BJ (cell line): ENCODE data around the gene LPAR6. TPM values are rescaled to one million over a fixed set of nuclear protein-coding genes. Genes with fewer than 3 reads are reported as not detected.
"Not testable (repeated sequence)": the region's sequence is repeated elsewhere in the genome, so short reads cannot be mapped to it uniquely, and the experiment has no call there.

ENCODE experiments used
- CTCF ChIA-PET: fragments of 350-600 bp; formaldehyde crosslinking; extraction: SDS; loops from one replicate; lab custom pipeline; 2021; ENCODE audit warnings: antibody characterized with exemption, inconsistent platforms; lab: Yijun Ruan, JAX
- POLR2A ChIA-PET: fragments of 300-600 bp; sonication (Branson Sonifier 250); formaldehyde crosslinking; extraction: SDS; loops from one replicate; lab custom pipeline; 2021; ENCODE audit warnings: antibody characterized with exemption; lab: Charles Lee
- DNase-seq: peaks from one replicate; pipeline ENCODE4 v3.0.0-alpha.2; 2011; ENCODE audit warnings: low read depth
- H3K27me3 ChIP-seq: 2 replicates; pipeline ENCODE4 v1.6.0; 2011; ENCODE audit warnings: low read length; ENCODE audit not compliant: control insufficient read depth, insufficient read depth
- H3K36me3 ChIP-seq: 2 replicates; pipeline ENCODE4 v1.5.1; 2011; ENCODE audit warnings: low read length; ENCODE audit not compliant: control insufficient read depth, insufficient read depth
- H3K4me3 ChIP-seq: 2 replicates; pipeline ENCODE4 v1.5.1; 2011; ENCODE audit warnings: low read depth, mild to moderate bottlenecking, control low read depth, low read length
- CTCF ChIP-seq: IDR thresholded peaks from 2 replicates; pipeline ENCODE4 v1.5.1; 2011; ENCODE audit warnings: low read depth, mild to moderate bottlenecking, control low read depth, inconsistent platforms, low read length, moderate library complexity; ENCODE audit not compliant: insufficient read depth
- polyA minus RNA-seq: library from RNA; depleted of rRNA, polyadenylated mRNA; stranded (reverse); fragments of >200 nt; gene quantifications from 2 replicates; pipeline ENCODE4 v1.2.3, GENCODE V29; 2011; rRNA and poly(A)+ RNA removed
- polyA plus RNA-seq: library from polyadenylated mRNA; depleted of rRNA; stranded (reverse); fragments of >200 nt; gene quantifications from 2 replicates; pipeline ENCODE4 v1.2.3, GENCODE V29; 2011; rRNA removed

Gene LPAR6
- polyA plus RNA-seq: 4.4 and 12.7 TPM in 2 replicates
- 2.3 and 2.4 TPM in 2 replicates for polyA minus RNA-seq

GRCh38 chr13:48412881-48413351 is at the start of gene LPAR6:
Gene LPAR6 (minus strand): TSS chr13:48413113. CDS start chr13:48412423, 690 bp downstream.
- no peak for TF ChIP-seq CTCF
- ChIA-PET CTCF (no interaction called here), POLR2A (no interaction called here)
- peak; percentile 48 for DNase-seq
- Histone ChIP-seq H3K27me3 (no peaks in the 10 kb centered on the region), H3K4me3 (peak within 1 kb of the TSS; percentile 52), H3K36me3 (peaks cover 1% of the 10 kb centered on the region; the same call in 1 of the 2 replicates)

GRCh38 chr13:48457578-48458242 is 44.8 kb upstream of the LPAR6 start:
- no peak for TF ChIP-seq CTCF
- no peak overlapping the region for H3K4me3 ChIP-seq
- CTCF ChIA-PET: no interaction called here

GRCh38 chr13:48456546-48456945 is 43.6 kb upstream of the LPAR6 start:
- ChIA-PET POLR2A (no interaction called here), CTCF (no interaction called here)
- H3K36me3 ChIP-seq: peaks cover 15% of the 10 kb centered on the region
- TF ChIP-seq CTCF: no peak
- H3K27me3 ChIP-seq: no peaks in the 10 kb centered on the region
- no peak for DNase-seq
- no peak overlapping the region for H3K4me3 ChIP-seq

More at GRCh38 chr13:48457578-48458242, 44.8 kb upstream of the LPAR6 start:
- peaks cover 15% of the 10 kb centered on the region for H3K36me3 ChIP-seq
- no peaks in the 10 kb centered on the region for H3K27me3 ChIP-seq
- no peak for DNase-seq
- POLR2A ChIA-PET: no interaction called here

- CTCF ChIA-PET: interaction anchor here (1.4 kb wide), 1 partner anchor 123 kb away, joined by 3 read pairs; no protein-coding TSS in a partner anchor
- H3K27me3 ChIP-seq, H3K36me3 ChIP-seq, H3K4me3 ChIP-seq: not testable (repeated sequence)
- POLR2A ChIA-PET: interaction anchor here (0.6 to 0.7 kb wide), 2 partner anchors 51 to 143 kb away, joined by 3 to 9 read pairs; no protein-coding TSS in a partner anchor
- peak; percentile 54 for DNase-seq
These were observed 38.3 kb upstream of the LPAR6 start for GRCh38 chr13:48451196-48451595.

GRCh38 chr13:48449656-48450055 is 36.7 kb upstream of the LPAR6 start:
- ChIA-PET CTCF (no interaction called here), POLR2A (no interaction called here)
- peak; percentile 77 for DNase-seq

More at GRCh38 chr13:48449656-48450055, 36.7 kb upstream of the LPAR6 start:
- no peak for TF ChIP-seq CTCF
- Histone ChIP-seq H3K4me3 (no peak overlapping the region), H3K36me3 (no peaks in the 10 kb centered on the region), H3K27me3 (no peaks in the 10 kb centered on the region)
